Measurements from ENCODE around the gene TMUB1.

- TF ChIP-seq CTCF (IDR thresholded peaks at IDR 0.05; ENCODE audit: poor library complexity) (no peak), EZH2 (IDR thresholded peaks at IDR 0.05; ENCODE audit: borderline replicate concordance) (no peak)
Measured at GRCh38 chr7:151083824-151084160, 499 bp upstream of the TMUB1 start.

Data from hepatocyte (in vitro differentiated cells).